HG03175 (cell line): ENCODE results near the gene SUV39H2.
"Not testable (repeated sequence)": the region's sequence is repeated elsewhere in the genome, so short reads cannot be mapped to it uniquely, and the experiment has no call there.

Experiments
- ATAC-seq: cut with Tn5 transposase; IDR thresholded peaks from one replicate; pipeline ENCODE4 v1.9.1; 2021; ENCODE audit warnings: mild to moderate bottlenecking, moderate library complexity; ENCODE audit not compliant: unreplicated experiment

SUV39H2 gene

GRCh38 chr10:14878266-14879123 is at the start of gene SUV39H2:
SUV39H2 (plus strand) TSS chr10:14878866; CDS start chr10:14878889, 23 bp downstream.
- ATAC-seq = peak; percentile 92

GRCh38 chr10:14833106-14833505 is 45.6 kb upstream of the SUV39H2 start:
- ATAC-seq = no peak

GRCh38 chr10:14836208-14836607 is 42.5 kb upstream of the SUV39H2 start:
- ATAC-seq = no peak

GRCh38 chr10:14837003-14837756 is 41.5 kb upstream of the SUV39H2 start:
- ATAC-seq = no peak

GRCh38 chr10:14837757-14838581 is 40.7 kb upstream of the SUV39H2 start, which contains the start of the genes CDNF, HSPA14 and MSANTD7:
CDNF (minus strand) TSS chr10:14838037; CDS start chr10:14837946, 91 bp downstream.
HSPA14 (plus strand) TSS chr10:14838306; CDS start chr10:14838403, 97 bp downstream.
MSANTD7 (plus strand) TSS chr10:14838306; CDS start chr10:14842285, 3,979 bp downstream.
- peak; percentile 96 for ATAC-seq

GRCh38 chr10:14838582-14839304 is 39.9 kb upstream of the SUV39H2 start:
- ATAC-seq = no peak

- ATAC-seq = no peak
Measured at GRCh38 chr10:14839305-14839695, 39.4 kb upstream of the SUV39H2 start.

- ATAC-seq = no peak
Measured at GRCh38 chr10:14840178-14840577, 38.5 kb upstream of the SUV39H2 start.

- no peak for ATAC-seq
Measured at GRCh38 chr10:14843327-14843988, 35.2 kb upstream of the SUV39H2 start.

- ATAC-seq = no peak
Measured at GRCh38 chr10:14844948-14845347, 33.7 kb upstream of the SUV39H2 start.

GRCh38 chr10:14852236-14852635 is 26.4 kb upstream of the SUV39H2 start:
- ATAC-seq = no peak

GRCh38 chr10:14855453-14855852 is 23.2 kb upstream of the SUV39H2 start:
- ATAC-seq = no peak

- ATAC-seq = no peak
Measured at GRCh38 chr10:14858338-14858960, 20.2 kb upstream of the SUV39H2 start.

- no peak for ATAC-seq
Measured at GRCh38 chr10:14859043-14859442, 19.6 kb upstream of the SUV39H2 start.

GRCh38 chr10:14859775-14860174 is 18.9 kb upstream of the SUV39H2 start:
- no peak for ATAC-seq

- no peak for ATAC-seq
Measured at GRCh38 chr10:14860791-14861190, 17.9 kb upstream of the SUV39H2 start.

GRCh38 chr10:14864466-14864865 is 14.2 kb upstream of the SUV39H2 start:
- ATAC-seq = not testable (repeated sequence)

- ATAC-seq = not testable (repeated sequence)
Measured at GRCh38 chr10:14864871-14865270, 13.8 kb upstream of the SUV39H2 start.
